ENCODE data around the gene CETP.
"Not testable (repeated sequence)": the region's sequence is repeated elsewhere in the genome, so short reads cannot be mapped to it uniquely, and the experiment has no call there.

Gene CETP

DNA sequence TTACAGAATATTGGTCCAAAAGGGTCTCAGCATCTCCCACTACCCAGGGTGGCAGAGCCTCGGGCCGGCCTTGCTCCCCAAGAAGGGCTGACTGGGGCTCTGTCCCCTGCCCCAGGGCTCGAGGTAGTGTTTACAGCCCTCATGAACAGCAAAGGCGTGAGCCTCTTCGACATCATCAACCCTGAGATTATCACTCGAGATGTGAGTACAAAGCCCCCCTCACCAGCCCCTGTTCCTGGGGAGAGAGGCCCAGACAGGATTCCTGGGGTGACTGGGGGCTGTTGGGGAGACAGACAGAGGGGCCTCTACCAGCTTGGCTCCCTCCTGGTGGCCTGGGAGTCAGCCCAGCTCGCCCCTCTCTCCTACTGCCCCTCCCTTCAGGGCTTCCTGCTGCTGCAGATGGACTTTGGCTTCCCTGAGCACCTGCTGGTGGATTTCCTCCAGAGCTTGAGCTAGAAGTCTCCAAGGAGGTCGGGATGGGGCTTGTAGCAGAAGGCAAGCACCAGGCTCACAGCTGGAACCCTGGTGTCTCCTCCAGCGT, 21.5 kb downstream of the CETP start:
- DNase-seq, result no peak

DNA sequence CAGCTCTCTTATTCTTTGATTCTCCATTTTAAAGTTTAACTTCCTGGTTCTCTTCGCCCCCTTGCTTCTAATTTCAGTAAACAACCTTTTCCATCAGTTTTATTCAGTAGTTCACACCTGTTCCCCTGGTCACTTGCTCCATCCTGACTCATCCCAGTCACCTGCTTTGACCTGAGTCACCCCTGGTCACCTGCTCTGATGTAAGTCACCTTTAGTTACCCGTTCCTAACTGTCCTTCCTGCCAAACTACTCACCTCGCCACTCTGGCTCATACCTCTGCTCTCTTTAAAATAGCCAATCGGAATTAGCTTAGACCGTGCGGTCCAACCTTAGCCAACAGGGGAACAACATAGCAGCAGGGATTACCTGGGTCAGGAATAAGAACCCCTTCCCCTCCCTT, 22.9 kb downstream of the CETP start:
- no peak for DNase-seq

- DNase-seq, result no peak
Observed at GRCh38 chr16:56985288-56985961, 23.7 kb downstream of the CETP start.

DNA sequence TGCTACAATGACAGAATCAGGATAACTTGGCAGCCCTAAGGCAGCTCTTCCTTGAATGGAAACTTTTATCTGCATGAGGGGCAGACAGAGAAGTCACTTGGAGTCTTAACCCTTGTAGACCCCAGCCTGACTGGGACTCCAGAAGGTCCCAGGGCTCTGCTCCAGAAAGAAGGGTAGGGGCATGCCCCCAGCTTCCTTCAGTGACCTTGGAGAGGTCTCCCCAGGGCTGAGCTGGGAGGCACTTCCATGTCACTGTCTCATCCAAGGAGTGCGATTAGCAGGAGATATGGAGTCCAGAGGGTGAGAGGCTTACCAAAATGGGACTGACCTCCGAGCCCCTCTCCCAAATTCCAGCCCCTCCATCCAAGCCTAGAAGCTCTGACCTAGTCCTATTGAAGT, 24.2 kb downstream of the CETP start:
- DNase-seq, result no peak

DNA sequence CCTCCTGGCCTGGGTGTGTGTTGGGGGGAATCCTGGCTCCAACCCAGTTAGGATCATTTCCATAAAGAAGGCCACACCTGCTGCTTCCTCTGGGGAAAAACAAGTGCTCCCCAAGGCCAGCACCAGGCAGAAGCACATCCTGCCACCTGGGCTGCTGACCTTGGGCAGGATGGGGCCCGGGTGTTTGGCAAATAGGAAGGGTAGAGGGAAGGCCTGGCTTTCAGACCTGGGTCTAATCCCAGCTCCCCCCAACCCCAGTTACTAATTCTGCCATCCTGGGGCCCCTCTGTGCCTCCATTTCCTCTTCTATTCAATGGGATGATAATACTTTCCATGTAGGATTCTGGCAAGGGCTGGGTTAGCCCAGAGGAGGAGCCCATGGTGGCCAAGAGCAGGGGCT, 24.6 kb downstream of the CETP start:
- no peak for DNase-seq

DNA sequence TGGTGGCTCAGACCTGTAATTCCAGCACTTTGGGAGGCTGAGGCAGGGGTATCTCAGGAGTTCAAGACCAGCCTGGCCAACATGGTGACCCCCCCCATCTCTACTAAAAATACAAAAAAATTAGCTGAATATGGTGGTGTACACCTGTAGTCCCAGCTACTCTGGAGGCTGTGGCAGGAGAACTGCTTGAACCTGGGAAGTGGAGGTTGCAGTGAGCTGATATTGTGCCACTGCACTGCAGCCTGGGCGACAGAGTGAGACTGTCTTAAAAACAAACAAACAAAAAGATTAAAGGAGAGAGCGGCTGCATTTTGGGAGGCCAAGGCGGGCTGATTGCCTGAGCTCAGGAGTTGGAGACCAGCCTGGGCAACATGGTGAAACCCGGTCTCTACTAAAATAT, 25.2 kb downstream of the CETP start:
- not testable (repeated sequence) for DNase-seq

GRCh38 chr16:56987692-56988091, 25.9 kb downstream of the CETP start:
- DNase-seq, result no peak

DNA sequence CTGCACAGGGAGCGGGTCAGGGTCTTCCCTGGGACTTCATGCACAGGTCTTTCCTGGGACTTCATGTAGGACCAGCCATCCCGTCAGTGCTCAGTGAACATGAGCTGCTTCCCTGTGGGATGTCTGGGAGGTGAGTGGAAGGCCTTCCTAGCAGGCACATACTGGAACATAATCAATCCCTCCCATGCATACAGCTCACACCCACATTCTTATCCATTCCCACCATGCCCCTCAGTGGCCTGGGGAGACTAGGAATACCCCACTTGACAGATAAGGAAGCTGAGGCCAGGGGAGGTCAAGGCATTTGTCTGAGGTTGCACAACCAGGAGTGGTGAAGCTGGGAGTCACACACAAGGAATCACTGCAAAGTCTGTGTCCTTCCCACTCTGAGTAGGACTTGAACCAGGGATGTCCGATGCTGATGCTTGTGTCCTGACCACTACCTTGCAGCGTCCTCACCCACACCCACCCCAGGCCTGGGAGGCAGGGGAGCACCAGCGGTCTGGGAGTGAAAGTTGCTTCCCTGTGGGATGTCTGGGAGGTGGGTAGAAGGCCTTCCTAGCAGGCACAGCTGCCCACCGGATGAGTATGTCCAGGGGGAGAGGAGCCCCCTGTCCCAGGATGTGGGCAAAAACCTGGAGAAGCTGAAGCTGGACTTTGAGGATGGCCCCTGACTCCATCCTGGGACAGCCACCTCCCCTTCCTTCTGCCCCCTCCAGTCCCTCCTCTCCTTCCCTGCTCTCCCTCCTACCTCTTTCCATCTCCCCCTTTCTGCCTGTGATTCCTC, 26.6 kb downstream of the CETP start:
- no peak for DNase-seq

DNA sequence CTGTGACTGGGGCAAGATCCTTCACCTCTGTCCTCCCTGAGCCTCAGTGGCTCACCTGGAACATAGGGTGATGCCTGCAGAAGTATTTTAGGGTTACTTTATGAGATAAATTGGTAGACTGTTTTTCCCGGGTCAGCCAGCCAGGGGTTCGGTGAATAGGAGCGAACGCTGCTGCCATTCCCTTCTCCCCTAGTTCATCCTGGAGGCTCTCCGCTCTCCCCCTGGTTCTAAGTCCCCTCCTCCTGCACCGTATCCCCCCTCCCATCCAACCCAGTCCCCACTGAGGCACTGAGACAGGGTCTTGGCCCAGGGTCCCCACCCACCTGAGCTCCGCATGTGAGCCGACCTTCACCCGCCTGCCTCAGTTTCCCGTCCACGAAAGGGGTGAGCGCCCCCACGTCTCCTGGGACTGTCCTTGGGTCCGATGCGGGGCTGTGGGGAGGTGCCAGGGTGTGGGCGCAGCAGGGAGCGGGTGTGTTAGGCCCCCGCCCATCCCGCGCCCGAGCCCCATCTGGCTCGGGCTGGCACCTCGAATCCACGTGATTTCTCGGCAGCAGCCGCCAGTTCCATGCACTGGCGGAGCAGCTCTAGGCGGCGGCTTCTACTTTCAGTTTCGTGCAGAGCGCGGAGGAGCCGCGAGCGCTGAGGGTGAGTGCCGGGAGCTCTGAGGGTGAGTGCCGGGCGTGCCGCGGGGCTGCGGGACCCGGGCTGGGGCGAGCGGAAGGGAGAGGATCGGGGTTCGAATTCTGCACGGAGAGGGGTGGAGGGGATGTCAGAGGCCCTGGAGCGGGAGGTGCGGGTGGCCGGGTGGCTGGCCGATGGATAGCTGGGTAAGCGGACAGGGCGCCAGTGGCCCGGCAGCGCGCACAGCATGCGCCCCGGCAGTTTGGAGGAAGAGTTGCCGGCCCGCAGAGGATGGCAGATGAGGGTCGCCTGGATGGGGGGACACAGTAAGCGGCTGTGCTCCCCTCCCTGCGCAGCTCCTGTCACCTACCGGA, 27.5 kb downstream of the CETP start, which contains the start of gene NLRC5:
TSS of gene NLRC5 (plus strand) at position 610 of the 998 bp plus-strand sequence. CDS start 31,156 bp downstream, outside the sequence.
- DNase-seq, result peak; percentile 89 to 90

GRCh38 chr16:56989988-56990387, 28.2 kb downstream of the CETP start:
- DNase-seq, result no peak

- no peak for DNase-seq
Observed at GRCh38 chr16:56990407-56991286, 28.9 kb downstream of the CETP start.

DNA sequence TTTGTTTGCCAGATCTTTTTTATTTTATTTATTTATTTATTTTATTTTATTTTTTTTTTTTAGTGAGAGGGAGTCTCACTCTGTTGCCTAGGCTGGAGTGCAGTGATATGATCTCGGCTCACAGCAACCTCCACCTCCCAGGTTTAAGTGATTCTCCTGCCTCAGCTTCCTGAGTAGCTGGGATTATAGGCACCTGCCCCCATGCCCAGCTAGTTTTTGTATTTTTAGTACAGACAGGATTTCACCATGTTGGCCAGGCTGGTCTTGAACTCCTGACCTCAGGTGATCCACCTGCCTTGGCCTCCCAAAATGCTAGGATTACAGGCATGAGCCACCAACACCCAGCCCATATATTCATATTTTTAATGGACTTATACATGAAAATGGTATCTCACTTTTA, 30.7 kb downstream of the CETP start:
- DNase-seq, result not testable (repeated sequence)

DNA sequence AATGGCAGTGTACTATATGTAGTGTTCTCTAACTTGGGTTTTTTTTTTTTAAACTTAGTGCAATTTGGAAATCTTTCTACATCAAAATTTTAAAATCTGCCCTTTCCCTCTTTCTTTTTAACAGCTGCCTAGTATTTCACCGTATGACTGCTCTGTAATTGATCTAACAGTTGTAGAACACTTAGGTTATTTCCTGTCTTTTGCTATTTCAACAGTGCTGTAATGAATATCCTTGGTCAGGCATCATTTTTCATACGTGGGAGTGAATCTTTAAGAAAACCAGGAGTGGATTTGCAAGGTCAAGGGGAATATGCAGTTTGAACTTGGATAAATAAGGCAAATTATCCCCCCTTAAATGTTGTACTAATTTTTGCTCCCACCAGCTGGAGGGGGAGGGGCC, 31.5 kb downstream of the CETP start:
- DNase-seq, result no peak

GRCh38 chr16:56994311-56994710, 32.6 kb downstream of the CETP start:
- no peak for DNase-seq

GRCh38 chr16:56995136-56995805, 33.5 kb downstream of the CETP start:
- DNase-seq, result no peak

GRCh38 chr16:56997264-56997663, 35.5 kb downstream of the CETP start:
- no peak for DNase-seq

GRCh38 chr16:56997931-56998330, 36.2 kb downstream of the CETP start:
- no peak for DNase-seq

DNA sequence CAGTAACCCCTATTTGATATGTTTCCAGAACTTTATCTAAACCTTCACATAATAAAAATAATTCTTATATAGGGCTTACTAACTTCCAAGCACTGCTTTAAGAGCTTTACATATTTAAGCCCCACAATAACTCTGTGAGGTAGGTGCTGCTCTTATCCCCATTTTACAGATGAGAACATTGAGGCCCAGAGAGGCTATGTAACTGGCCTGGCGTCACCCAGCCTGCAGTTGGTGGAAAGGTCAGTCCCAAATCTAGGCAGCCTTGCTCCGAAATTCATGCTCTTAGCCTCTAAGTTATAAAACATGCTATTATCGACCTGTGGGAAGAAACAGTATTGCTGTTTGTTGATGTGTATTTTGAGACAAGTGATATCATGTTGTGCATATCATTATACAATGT, 36.6 kb downstream of the CETP start:
- no peak for DNase-seq

DNA sequence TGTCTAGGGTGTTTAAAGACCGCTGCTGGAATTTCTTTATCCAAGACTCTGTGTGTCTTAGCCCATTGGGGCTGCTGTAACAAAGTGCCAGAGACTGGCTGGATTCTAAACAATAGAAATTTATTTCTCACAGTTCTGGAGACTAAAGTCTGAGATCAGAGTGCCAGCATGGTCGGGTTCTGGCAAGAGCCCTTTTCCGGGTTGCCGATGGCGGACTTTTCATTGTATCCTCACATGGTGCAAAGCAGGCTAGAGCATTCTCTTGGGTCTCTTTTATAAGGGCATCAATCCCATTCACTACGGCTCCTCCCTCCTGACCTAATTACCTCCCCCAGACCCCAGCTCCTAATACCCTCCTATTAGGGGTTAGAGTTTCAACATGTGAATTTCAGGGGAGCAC, 37.1 kb downstream of the CETP start:
- no peak for DNase-seq

GRCh38 chr16:56999409-57000270, 37.9 kb downstream of the CETP start:
- DNase-seq, result no peak

All from stimulated activated CD4-positive, alpha-beta T cell treated with anti-CD3 and anti-CD28 coated beads, Interleukin-2, amount 100 ng/mL, for 48 hours (primary cell).